ENCODE measurements around the gene PRAC1.

PRAC1 gene

DNA sequence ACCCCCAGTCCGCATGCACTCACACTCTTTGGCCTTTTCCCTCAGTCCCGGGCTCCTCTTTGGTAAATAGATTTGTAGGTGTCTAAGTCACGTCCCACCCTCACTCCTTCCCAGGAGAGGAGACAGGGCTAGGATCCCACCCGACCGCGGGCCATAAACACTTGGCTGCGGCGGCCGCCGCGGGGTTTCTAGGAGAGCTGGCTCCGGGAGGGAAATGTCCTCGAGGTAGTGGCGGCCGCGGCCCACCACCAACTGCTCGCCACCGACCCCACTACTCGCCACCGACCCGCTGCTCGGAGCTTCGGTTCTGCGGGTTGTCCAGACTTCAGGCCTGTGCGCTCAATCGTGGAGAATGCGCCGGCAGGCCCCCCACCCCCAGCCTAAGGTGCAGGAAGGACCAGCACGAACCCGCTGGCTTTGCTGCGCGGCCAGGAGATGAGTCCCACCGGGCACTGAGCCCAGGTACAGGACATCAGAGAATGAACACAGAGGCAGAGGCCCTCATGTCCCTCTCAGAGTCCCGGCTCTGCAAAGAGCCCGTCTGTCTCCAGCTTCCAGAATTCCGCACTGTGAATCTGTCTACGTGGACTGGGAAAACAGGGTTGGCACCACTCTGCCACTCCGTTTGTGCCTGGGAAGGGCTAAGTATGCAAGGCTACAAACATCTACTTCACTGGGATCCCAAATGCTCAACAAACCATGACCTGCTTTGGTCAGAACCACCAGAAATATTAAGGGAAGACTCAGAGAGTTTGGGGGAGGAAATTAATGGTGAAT is 3.2 kb upstream of the PRAC1 start:
- TF ChIP-seq, protein P1, sequence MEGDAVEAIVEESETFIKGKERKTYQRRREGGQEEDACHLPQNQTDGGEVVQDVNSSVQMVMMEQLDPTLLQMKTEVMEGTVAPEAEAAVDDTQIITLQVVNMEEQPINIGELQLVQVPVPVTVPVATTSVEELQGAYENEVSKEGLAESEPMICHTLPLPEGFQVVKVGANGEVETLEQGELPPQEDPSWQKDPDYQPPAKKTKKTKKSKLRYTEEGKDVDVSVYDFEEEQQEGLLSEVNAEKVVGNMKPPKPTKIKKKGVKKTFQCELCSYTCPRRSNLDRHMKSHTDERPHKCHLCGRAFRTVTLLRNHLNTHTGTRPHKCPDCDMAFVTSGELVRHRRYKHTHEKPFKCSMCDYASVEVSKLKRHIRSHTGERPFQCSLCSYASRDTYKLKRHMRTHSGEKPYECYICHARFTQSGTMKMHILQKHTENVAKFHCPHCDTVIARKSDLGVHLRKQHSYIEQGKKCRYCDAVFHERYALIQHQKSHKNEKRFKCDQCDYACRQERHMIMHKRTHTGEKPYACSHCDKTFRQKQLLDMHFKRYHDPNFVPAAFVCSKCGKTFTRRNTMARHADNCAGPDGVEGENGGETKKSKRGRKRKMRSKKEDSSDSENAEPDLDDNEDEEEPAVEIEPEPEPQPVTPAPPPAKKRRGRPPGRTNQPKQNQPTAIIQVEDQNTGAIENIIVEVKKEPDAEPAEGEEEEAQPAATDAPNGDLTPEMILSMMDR (IDR thresholded peaks at IDR 0.05; ENCODE audit: low read length, missing control alignments): no peak
- no peak for DNase-seq (ENCODE audit: low read depth)

DNA sequence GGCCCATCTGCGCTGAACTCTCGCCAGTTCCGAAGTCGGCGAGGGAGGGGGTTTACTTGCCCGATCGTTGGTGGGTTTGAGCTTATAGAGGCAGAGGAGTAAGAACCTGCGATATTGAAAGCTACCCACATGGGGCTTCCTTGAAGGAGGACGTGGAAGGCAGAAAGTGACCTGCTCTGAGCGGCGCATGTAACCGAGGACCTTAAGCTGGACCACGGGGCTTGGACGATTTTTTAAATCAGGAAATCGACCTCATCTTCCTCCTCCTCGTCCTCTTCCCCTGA is 2.6 kb upstream of the PRAC1 start:
- H3K4me3 ChIP-seq (replicated peaks; ENCODE audit: low read depth, low read length): no peak overlapping the region
- TF ChIP-seq, protein P1 (IDR thresholded peaks at IDR 0.05; ENCODE audit: low read length, missing control alignments): no peak
- no peak for DNase-seq (ENCODE audit: low read depth)

More for the DNA sequence above, 3.2 kb upstream of the PRAC1 start:
- no peak overlapping the region for H3K4me3 ChIP-seq (replicated peaks; ENCODE audit: low read depth, low read length)

DNA sequence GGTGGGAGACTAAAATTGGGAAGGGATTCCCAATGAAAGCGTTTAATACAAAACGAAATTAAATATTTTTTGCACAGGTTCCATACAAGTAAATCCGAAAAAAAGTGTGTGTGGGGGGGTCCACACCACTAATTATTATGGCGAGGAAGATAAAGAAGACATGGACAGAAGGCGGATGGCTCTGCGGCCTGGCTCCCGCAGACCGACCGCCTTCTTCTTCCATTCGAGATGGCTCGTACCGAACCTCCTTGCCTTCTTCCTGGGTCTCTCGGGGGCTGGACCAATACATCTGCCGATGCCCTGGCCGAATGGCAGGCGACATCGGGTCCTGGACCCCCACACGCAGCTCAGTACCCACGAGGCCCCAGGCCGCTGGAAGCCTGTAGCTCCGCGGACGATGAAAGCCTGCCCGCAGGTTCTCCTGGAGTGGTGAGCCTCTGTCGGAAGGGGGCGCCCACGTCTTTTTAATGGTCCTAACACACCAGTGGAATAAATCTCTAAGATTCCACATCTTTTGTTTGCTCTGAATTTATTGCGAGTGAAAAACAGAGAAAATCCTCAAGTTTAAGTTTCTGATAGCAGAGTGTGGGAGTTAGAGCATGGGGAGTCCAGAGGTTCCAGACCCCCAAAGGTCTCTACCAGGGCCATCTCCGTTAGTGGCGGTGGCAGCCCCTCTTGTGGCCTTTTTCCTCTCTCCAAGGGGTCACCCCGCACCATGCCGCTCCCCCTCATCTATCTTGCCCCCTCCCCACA is 2.1 kb upstream of the PRAC1 start:
- peak; percentile 80 for DNase-seq (ENCODE audit: low read depth)
- TF ChIP-seq, protein P1 (IDR thresholded peaks at IDR 0.05; ENCODE audit: low read length, missing control alignments): peak; percentile 67
- H3K4me3 ChIP-seq (replicated peaks; ENCODE audit: low read depth, low read length): no peak overlapping the region

DNA sequence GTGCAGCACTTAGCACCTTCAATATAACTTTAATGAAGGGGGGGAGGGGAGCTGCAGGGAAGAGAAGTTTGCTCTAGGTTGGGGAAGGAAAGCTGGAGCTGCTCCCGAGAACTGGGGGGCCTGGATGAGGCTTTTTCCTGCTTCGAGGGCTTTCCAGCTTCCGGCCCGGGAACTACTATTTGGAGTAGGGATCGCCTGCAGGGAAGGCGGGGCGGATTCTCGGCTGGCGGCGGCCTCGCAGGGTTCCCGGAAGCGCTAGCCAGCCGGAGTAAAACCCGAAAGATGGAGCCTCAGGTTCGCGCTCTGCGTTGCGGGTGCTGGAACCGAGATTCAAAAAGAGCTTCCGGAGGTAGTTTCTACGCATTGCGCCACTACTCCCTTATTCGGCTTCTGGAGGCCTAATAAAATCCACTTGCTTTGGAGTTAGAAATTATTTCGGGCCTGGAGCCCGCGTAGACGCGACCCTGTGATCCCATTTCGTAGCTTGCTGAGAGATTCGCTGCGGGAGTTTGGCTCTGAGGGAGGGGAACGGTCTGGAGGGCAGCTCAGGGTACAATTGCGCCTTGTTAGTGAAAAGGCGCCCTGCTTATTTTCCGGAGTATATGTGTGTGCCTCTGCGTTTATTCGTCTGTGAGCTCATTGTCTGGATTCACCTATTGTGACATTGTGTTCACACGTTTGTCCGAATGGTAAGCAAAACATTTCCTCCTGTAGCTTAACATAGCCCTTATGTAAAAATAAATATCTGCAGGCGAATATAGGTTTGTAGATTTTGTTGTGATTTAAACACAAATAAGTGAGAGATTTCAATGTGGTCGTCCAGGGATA is 1.3 kb upstream of the PRAC1 start:
- DNase-seq (ENCODE audit: low read depth): no peak
- TF ChIP-seq, protein P1 (IDR thresholded peaks at IDR 0.05; ENCODE audit: low read length, missing control alignments): no peak
- no peak overlapping the region for H3K4me3 ChIP-seq (replicated peaks; ENCODE audit: low read depth, low read length)

GRCh38 chr17:48722915-48723422 is 651 bp upstream of the PRAC1 start, which contains the start of gene PRAC2:
Gene PRAC2 (plus strand): TSS chr17:48723185. CDS start chr17:48724411, 1,226 bp downstream.
- no peak within 1 kb of the TSS for H3K4me3 ChIP-seq (replicated peaks; ENCODE audit: low read depth, low read length)
- DNase-seq (ENCODE audit: low read depth): no peak
- TF ChIP-seq, protein P1 (IDR thresholded peaks at IDR 0.05; ENCODE audit: low read length, missing control alignments): no peak

GRCh38 chr17:48721009-48721402 is 1.3 kb downstream of the PRAC1 start:
- TF ChIP-seq, protein P1 (IDR thresholded peaks at IDR 0.05; ENCODE audit: low read length, missing control alignments): no peak
- no peak overlapping the region for H3K4me3 ChIP-seq (replicated peaks; ENCODE audit: low read depth, low read length)
- no peak for DNase-seq (ENCODE audit: low read depth)
